Activated T-helper 1 cell treated with Interleukin-2 at 50 U/mL for 16 hours (primary cell): Measurements from ENCODE around the gene TSC22D2.
"Not testable (repeated sequence)": the region's sequence is repeated elsewhere in the genome, so short reads cannot be mapped to it uniquely, and the experiment has no call there.

ENCODE experiments used
- DNase-seq: peaks from one replicate; pipeline ENCODE4 v3.0.0-alpha.2; 2020; ENCODE audit warnings: low read depth

Gene TSC22D2

DNA sequence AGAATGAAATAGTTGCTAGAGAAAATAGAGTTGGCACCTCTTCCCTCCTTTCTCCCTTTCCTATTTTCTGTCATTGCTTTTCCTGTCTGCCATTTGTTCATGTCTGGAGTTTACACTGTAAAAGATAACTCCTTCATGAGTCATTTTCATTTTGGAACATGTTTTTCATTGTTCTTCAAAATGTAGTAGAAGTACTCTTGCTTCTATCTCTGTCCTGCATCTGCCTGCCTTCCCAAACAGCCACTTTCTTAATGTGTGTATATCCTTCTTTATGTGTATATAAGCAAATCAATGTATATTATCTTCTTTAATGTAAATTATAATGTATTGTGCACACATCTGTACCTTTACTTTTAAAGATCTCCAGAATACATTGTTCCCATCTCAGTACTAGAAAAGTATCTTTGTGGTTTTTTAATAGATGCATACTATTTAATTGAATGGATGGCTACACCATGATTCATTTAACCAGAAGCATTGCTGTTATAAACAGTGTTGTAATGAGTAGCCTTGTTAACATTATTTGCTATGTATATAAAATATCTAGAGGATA, 41.1 kb downstream of the TSC22D2 start:
- no peak for DNase-seq

DNA sequence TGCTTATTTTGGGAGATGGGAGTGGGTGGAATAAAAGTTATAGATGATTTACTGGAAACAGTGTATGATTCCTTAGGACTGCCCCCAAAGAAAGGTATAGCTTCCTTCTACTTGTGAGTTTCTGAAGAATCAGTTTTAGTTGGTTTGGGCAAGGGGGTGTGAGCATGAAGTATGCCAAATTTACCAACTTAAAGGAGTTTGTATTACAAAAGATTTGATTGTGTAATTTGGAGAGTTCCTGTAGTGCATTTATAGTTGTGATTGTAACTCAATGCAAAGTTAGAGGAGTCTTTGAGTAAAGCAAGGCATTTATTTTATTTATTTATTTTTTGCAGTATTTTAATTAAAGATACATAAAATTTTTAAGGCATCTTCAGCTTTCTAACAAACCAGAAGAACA, 42.8 kb downstream of the TSC22D2 start:
- no peak for DNase-seq

DNA sequence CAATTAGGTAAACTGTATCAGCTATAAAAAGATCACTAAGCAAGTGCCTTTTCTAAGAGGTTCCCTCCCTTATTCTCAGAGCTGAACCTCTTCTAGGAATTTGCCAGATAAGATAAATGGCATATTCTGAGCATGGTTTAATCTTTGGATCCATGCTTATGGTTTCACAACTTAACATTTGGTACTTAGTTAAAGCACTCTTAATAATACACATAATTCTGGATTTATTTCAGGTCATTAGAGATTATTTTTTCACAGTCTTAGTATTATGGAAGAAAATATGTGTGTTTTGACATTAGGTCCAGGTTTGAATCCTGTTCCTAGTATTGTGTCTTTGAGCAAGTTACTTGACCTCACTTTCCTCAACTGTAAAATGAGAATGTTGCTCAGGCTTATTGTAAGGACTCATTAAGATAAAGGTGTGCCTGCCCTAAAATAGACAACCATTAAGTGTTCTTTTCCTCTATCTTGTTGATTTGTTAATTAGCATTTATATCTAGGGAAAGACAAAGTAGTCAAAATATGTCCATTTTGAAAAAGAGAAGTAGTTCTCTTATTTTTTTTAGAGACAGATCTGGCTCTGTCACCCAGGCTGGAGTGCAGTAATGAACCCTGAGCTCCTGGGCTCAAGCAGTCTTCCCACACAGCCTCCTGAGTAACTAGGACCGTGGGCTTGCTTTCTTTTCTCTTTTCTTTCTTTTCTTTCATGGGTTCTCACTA, 43.4 kb downstream of the TSC22D2 start:
- no peak for DNase-seq

DNA sequence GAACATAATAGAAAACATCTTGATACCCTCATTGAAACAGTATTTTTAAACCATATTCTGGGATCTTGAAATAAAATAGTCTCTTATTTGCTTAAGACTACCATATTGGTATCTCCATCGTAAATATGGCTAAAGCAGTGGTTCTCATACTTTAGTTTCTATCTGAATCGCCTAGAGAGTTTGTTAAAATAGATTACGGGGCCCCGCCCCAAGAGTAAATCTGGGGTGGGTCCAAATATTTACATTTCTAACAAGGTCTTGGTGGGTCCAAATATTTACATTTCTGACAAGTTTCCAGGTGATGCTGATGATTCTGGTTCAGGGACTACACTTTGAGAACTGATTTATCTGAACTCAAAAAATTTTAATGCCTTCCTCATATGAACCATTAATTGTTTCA, 45.3 kb downstream of the TSC22D2 start:
- no peak for DNase-seq

DNA sequence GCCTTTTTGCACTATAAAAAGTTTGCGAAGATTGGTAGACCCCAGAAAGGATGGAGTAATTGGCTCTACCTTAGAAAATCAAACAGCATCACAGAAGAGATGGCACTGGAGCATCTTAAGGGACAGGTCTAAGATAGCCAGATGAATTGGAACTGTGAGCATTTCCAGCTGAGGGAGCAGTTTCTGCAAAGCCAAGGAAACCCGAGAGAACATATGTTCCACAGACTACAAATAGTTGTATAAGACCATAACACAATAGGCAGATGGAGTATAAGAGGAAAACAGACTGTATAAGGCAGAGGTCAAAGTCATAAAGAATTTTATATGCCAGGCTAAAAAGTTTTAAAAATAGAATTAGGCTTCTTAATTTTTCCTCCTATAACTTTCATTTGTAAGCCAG, 46.0 kb downstream of the TSC22D2 start:
- DNase-seq = no peak

DNA sequence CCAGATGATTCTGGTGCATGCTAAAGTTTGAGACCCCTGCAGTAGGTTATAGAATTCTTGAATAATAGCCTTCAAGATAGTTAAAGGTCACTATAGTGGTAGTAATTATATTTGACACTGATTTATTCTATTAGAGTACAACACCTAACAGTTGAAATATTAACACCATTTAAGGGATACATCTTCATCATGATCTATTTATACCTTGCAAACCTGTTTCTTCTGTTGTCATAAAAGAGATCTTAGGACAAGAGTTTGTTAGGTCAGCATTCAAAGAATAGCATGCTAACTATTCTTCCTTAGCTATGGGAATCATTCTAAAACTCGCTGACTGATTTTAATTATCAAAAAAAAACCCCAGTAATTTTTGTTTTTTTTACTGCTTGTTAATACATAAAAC, 46.5 kb downstream of the TSC22D2 start:
- no peak for DNase-seq

DNA sequence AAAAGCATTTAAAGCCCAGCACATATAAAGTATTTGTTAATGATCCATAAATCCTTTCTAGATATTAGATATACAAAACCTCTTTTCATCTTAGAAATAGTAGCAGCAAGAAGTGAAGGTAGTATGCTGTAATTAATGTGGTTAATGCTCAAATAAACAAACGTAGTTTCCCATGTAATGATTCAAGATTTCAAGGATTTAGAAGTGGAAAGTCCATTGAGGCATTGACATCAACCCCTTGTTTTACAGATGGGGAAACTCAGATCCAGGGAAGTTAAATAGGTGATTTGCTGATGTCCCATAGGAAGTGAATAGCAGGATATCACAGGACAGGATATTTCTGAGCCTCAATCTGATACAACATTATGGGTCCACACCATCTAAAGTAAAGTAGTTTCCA, 47.2 kb downstream of the TSC22D2 start:
- DNase-seq = no peak

DNA sequence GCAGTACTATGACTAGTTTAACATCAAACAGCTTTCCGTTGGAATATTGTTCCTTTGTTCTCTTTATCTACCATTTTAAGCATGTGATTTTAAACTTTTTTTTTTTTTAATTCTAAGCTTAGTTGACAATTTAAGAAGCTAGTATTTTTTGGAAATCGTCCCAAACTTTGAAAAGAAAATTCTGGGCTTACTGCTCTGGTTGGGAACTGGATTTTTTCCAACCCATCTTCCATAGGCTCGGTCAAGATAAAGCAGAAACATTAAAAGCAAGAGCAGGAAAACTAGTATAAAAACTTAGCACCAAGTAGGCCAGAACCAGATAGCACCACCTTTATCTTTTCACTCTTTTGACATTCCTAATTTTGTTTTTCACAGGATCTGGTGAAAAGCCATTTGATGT, 49.9 kb downstream of the TSC22D2 start:
- DNase-seq = no peak

DNA sequence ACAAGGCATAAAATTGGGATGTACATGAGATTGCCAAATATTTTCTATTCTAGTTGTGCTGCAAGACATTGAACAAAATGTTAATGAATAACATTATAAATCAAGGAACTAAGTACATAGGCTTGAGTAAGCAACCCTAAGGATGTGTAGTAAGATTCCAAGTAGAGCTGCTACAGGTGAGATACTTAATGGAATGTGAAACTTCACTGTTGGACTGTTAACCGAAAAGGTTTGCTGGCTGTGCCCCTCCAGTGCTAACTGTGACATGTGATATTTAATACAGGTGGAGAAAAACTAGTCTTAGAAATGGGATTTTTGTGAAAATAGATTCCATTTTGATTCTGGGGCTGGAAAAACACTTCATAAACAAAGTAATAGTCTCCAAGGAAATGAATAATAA, 52.4 kb downstream of the TSC22D2 start:
- DNase-seq = no peak

DNA sequence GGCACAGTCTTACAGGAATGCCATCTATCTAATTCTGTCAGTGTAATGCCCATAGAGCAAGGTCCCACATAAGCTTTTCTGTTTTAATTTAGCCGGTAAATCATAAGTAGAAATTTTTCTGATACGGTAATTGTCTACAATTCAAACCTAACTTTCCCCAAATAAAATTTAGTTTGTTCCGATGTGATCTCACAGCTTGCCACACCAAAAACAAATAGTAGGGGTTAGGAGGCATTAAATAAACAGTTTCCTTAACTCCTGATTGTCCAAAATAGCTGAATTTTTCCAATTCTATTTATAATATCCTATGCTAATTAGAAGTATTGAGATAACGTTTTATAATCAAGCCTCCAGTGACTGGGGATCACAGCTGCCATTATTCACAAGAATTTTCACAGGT, 53.3 kb downstream of the TSC22D2 start:
- DNase-seq = no peak

DNA sequence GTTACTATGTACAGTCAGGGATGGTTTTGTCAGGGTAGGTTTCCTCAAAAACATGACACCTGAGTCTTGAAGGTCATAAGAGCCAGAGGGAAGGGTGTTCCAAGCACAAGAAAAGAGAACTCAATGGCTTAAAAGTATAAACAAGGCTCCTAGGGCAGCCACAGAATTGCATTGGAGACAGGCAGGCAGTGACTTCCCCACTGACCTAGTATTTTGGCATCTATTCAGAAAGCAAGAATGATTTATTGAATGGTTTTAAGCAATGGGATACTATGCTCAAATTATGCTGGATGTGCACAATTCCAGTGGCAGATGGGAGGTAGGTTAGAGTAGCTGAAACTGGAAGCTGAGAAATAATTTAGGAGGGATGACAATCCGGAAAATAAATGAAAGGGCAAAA, 54.0 kb downstream of the TSC22D2 start:
- no peak for DNase-seq

DNA sequence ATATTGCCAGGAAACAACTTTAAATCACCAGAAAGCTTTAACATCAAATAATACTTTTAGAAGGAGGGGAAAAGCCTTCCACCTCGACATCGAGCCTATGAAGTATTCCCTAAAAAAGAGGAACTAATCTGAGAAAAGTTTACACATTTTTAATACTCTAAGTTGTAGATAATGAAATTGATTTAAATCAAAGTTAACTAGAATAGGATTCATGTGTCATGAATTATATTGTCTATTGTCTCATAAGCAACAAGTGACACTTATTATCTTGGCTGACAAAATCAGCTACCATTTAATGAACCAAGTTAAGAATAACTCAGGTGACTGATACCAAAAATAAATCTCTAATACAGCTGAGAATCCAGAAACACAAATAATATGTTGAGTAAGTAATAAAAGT, 56.6 kb downstream of the TSC22D2 start:
- no peak for DNase-seq

DNA sequence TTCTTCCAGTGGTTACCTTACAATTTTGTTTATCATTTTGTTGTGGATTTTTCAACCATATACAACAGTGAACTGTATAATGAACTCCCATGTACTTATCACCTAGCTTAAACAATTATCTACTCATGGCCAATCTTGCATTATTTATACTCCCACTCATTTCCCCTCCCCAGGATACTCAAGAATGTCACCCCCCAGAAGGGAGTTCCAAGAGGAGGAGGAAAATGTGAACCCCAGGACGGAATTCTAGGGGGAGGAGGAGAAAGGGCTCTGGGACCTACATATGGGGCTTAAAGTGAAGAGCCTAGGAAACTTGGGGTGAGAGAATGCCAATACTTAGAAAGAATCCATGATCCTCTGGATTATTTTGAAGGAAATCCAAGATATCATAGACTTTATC, 59.3 kb downstream of the TSC22D2 start:
- no peak for DNase-seq

DNA sequence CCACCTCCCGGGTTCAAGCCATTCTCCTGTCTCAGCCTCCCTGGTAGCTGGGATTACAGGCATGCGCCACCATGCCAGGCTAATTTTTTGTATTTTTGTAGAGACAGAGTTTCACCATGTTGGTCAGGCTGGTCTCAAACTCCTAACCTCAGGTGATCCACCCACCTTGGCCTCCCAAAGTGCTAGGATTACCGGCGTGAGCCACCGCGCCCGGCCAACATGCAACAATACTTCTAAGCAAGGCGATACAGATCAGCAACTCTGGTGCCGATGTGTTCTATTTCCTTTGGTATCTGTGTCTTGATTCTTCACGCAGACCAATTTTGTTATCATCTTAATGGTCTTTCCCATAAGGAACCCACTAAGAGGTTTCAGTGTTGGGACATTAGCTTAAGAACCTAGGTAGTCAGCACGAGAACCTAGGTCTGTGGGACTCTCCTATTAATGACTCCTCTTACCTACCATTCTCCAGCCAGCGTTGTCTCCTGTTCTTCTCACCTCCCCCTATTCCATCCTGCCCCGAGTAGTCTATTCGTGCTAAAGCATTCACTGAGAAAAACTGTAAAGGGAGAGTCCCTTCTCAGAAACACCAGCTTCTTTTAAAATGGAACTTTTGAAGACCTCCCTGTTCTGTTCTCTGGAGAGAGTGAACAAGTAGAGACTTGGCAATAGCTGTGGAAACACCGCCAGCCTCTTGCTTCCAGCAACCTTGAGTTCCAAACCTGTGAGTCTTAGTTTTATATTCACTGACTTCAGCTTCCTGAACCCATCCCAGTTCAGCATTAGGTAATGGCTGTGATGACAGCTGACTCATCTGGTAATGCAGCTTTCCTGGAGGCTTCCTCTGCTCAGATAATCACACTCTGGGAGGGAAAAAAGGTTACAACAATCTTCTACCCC, 61.2 kb downstream of the TSC22D2 start:
- no peak for DNase-seq

DNA sequence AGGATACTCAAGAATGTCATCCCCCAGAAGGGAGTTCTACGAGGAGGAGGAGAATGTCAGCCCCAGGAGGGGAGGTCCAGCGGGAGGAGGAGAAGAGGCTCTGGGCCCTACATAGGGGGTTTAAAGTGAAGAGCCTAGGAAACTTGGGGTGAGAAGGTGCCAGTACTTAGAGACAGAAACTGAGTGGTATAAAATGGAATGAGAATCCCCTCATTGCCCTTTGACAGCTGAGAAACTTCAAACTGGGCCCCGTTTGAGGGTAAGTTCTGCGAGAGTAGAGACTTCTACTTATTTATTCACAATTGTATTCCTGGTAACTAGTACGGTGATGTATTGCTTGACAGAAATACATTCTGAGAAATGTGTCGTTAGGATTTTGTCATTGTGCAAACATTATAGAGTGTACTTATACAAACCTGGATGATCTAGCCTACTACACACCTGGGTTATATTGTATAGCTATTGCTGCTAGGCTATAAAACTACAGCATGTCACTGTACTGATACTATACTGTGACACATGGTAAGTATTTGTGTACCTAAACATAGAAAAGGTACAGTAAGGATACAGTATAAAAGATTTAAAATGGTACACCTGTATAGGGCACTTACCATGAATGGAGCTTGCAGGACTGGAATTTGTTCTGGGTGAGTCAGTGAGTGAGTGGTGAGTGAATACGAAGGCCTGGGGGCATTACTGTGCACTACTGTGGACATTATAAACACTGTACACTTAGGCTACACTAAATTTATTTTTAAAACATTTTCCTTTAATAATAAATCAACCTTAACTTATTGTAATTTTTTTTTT, 62.0 kb downstream of the TSC22D2 start:
- no peak for DNase-seq

DNA sequence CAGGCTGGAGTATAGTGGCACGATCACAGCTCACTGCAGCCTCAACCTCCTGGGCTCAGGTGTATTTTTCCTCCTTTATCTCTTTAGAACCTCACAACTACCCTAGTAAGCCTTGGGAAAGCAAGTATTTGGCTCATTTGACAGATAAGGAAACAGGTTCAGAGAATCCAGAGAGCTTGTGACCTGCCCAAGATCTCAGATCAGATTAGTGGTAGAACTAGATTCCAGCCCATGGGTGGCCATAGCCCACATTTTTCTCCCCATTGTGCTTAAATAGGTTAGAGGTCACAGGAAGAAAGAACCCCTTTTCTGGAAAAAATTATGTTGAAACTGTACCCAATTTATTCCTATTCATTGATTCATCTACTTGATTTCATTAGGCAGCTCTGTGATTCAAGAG, 64.3 kb downstream of the TSC22D2 start:
- DNase-seq = no peak

DNA sequence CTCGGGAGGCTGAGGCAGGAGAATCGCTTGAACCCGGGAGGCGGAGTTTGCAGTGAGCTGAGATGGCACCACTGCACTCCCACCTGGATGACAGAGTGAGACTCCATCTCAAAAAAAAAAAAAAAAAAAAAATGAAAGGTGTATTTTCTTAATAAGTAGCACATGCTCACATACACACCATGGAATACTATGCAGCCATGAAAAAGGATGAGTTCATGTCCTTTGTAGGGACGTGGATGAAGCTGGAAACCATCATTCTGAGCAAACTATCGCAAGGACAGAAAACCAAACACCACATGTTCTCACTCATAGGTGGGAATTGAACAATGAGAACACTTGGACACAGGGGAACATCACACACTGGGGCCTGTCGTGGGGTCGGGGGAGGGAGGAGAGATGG, 65.1 kb downstream of the TSC22D2 start:
- DNase-seq = not testable (repeated sequence)

DNA sequence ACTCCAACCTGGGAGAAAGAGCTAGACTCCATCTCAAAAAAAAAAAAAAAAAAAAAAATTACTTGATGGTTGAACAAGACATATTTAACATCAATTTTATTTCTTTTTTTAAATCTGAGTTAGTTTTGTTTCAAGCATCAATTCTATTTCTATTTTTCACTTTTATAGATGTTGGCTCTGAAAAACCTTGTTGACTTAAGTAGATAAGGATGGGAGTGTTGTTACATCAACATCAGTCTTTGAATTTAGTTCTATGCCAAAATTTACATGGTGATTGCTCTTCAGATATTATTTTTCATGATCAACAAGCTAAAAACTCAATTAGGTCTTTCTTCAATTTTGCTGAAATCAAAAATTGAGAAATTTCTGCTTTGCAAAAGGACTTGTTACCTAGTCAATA, 71.3 kb downstream of the TSC22D2 start:
- no peak for DNase-seq

DNA sequence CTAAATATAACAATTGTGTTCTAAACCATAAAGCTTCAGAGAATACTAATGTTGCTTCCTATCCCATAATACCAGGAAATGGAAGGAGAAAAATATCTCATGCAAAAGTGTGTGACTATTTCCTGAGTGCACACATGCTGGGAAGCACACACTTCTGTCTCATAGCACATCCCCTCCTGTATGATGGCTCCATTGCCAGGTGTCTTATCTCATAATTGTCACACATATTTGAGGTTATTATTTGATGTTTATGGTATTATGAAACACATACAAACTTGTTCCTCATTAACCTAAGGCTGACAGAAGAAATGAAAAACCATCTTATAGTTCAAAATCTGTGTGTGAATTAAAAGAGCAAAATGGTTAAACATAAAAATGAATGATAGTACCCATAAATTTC, 72.8 kb downstream of the TSC22D2 start:
- no peak for DNase-seq

DNA sequence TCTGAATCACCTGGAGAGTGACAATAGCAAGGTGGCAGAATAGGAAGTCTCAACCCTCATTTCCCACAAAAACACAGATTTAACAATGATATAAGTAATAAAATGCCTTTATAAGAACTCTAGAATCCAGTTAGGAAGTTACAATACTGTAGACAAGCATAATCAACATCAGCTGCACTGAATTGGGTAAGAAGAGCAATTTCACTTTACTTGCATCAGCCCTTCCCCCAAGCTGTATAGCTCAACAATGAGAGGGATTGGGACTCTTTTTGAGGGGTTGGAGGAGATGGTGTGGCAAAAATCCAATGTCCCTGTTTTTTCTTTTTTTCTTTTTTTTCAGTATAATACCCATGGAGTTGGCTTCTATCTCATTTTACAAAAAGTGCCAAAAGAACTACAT, 75.1 kb downstream of the TSC22D2 start:
- no peak for DNase-seq

DNA sequence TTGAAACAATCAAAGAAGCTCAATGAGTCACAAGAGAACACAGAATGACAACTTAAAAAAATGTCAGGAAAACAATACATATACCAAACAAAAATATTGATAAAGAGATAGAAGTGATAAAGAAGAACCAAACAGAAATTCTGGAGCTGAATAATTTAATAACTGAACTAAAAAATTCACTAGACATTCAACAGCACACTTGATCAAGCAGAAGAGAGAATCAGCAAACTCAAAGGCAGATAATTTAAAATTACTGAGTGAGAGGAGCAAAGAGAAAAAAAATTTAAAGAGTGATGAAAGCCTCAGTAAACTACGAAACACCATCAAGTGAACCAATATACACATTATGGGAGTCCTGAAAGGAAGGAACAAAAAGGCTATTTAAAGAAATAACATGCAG, 76.3 kb downstream of the TSC22D2 start:
- no peak for DNase-seq

DNA sequence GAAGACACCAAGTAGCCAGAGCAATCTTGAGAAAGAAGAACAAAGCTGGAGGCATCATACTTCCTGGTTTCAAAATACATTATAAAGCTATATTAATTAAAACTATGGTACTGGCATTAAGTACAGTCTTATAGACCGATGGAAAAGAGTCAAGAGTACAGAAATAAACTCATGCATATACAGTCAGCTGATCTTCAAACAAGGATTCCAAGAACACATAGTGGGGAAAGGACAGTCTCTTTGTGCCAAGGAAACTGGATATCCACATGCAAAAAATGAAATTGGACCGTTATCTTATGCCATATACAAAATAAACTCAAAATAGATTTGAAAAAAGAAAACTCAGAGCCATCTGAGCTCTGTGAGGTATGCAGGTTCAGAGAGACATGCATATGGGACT, 80.8 kb downstream of the TSC22D2 start:
- no peak for DNase-seq
